MM.1S (cell line): ENCODE results near the gene HMGN3.

Experiments
- CTCF ChIP-seq: fragments of 300-600 bp; sonication (generic); IDR thresholded peaks from 2 replicates; pipeline ENCODE4 v1.5.1; 2016; ENCODE audit warnings: antibody characterized with exemption, low read length, mixed read lengths
- EZH2 ChIP-seq: fragments of 300-600 bp; sonication (generic); optimal IDR thresholded peaks from 2 replicates; pipeline ENCODE3; 2017; ENCODE audit warnings: low read depth, mild to moderate bottlenecking, antibody characterized with exemption, low read length, mixed read lengths

DNA sequence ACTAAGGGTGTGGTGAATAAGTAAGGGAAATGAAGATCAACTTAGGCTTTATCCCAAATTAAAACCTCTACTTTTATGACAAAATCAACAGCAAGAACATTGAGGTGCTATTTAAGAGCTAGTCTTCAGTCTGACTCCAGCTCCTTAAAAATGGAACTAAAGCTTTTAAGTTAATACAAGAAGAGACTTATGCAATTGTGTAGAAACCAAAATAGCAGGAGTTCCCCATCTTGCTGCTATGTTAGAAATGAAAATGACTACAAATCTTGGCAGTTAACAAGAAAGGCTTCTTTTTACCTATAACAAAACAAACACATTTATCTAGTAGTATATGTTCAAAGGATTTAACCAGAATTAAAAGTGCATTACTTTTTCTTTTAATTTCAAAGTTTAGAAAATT lies 25.7 kb downstream of the HMGN3 start:
- no peak for TF ChIP-seq EZH2
- TF ChIP-seq CTCF, result no peak
